Small intestine (tissue), 7 donors: ENCODE results near the gene NR6A1. TPM values are rescaled to one million over a fixed set of nuclear protein-coding genes. Genes with fewer than 3 reads are reported as not detected.

Source experiments
- DNase-seq, 2 donors: peaks; one replicate each; pipeline versions ENCODE4 v3.0.0 to v3.0.0-alpha.2; 2013
- FAIRE-seq: peaks from 2 replicates; lab custom pipeline; 2012; peaks lifted over from hg19 to GRCh38; lab: Jason Lieb, UNC
- H3K27ac ChIP-seq, 3 donors: one replicate each; pipeline ENCODE4 v1.5.1; 2013; ENCODE audit warnings: low read length in 2 of 3, mild to moderate bottlenecking in 2 of 3, control low read depth in 1 of 3, inconsistent platforms in 1 of 3, low read depth in 1 of 3, moderate library complexity in 1 of 3
- H3K27me3 ChIP-seq, 3 donors: one replicate each; pipeline ENCODE4 v1.6.1; 2013; ENCODE audit warnings: low read length in 3 of 3, inconsistent platforms in 1 of 3; ENCODE audit not compliant: control insufficient read depth in 3 of 3, insufficient read depth in 3 of 3
- H3K36me3 ChIP-seq, 3 donors: one replicate each; pipeline ENCODE4 v1.6.1; 2013; ENCODE audit warnings: low read length in 3 of 3, inconsistent platforms in 1 of 3, low read depth in 1 of 3, mild to moderate bottlenecking in 1 of 3, moderate library complexity in 1 of 3; ENCODE audit not compliant: control insufficient read depth in 3 of 3, insufficient read depth in 2 of 3
- H3K4me1 ChIP-seq, 3 donors: one replicate each; pipeline ENCODE4 v1.6.1; 2013; ENCODE audit warnings: low read length in 2 of 3, inconsistent platforms in 1 of 3, low read depth in 1 of 3, mild to moderate bottlenecking in 1 of 3, moderate library complexity in 1 of 3; ENCODE audit not compliant: control insufficient read depth in 3 of 3, insufficient read depth in 2 of 3
- H3K4me3 ChIP-seq, 3 donors: one replicate each; pipeline ENCODE4 v1.5.1; 2013; ENCODE audit warnings: low read length in 3 of 3, control low read depth in 1 of 3, inconsistent platforms in 1 of 3, low read depth in 1 of 3, mild to moderate bottlenecking in 1 of 3, moderate library complexity in 1 of 3
- H3K9me3 ChIP-seq, 2 donors: one replicate each; pipeline ENCODE4 v1.6.1; 2013; ENCODE audit warnings: low read depth in 1 of 2, low read length in 1 of 2; ENCODE audit not compliant: control insufficient read depth in 2 of 2, insufficient read depth in 1 of 2
- WGBS, 3 donors: extraction: QIAGEN DNeasy Blood & Tissue Kit; methylation state at CpG; one replicate each; pipeline ENCODE4 v1.1.7; 2013; 5-methylcytosine and 5-hydroxymethylcytosine counted together
- polyA plus RNA-seq, 4 donors: library from polyadenylated mRNA; stranded (reverse) in 3 of 4; unstranded in 1 of 4; fragments of 200-250 nt in 3 of 4; fragments of 120-200 nt in 1 of 4; gene quantifications; one replicate each; pipeline versions ENCODE4 v1.2.1 to v1.2.3, GENCODE V29; 2013
- donor health status: healthy with polysubstance abuse.
- donor health status: control.
- donor health status: control.
- donor health status: Bipolar disorder and iron deficiency.
- donor health status: healthy.

The NR6A1 gene
- polyA plus RNA-seq, 4 donors = 2.3 to 6.0 (median 4.0) TPM

DNA sequence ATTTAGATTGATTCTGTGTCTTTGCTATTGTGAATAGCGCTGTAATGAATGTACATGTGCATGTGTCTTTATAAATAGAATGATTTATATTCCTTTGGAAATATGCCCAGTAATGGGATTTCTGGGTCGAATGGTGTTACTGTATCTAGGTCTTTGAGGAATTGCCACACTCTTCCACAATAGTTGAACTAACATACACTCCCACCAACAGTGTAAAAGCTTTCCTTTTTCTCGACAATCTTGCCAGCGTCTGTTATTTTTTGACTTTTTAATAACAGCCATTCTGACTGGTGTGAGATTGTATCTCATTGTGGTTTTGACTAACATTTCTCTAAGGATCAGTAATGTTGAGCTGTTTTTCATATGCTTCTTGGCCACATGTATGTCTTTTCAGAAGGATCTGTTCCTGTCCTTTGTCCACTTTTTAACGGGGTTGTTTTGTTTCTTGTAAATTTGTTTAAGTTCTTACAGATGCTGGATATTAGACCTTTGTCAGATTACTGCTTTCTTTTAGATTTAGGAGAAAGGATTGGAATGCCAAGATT lies 139.0 kb downstream of the NR6A1 start:
- FAIRE-seq (no peak), DNase-seq (no peak)
- H3K4me3 ChIP-seq = no peak overlapping the region
- 49 to 68% (median 60%) methylated on average over 5 of the region's 5 CpGs for WGBS, 3 donors
- H3K4me1 ChIP-seq = no peaks in the 10 kb centered on the region
- no peaks in the 10 kb centered on the region for H3K36me3 ChIP-seq
- no peak overlapping the region for H3K27ac ChIP-seq
- peaks cover 0 to 2% (median 0%) of the 10 kb centered on the region in 3 donors for H3K27me3 ChIP-seq
- no peaks in the 10 kb centered on the region for H3K9me3 ChIP-seq

DNA sequence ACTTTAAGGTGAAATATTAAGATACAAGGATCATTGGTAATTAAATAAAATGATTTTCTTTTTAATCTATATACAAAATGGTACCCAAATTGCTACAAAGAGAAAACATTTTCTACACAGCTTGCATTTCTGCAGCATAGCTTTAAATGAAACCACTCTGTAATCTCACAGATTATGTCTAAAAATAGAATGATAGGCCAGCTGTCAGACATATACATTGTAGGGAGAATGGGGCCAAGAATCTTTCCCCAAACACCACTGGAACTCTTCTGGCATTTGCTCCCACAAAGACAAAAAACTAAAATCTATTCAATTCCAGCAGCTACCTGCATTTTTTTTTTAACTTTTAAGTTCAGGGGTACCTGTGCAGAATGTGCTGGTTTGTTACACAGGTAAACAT lies 139.8 kb downstream of the NR6A1 start:
- Histone ChIP-seq H3K4me1 (no peaks in the 10 kb centered on the region), H3K4me3 (no peak overlapping the region)
- FAIRE-seq = no peak

DNA sequence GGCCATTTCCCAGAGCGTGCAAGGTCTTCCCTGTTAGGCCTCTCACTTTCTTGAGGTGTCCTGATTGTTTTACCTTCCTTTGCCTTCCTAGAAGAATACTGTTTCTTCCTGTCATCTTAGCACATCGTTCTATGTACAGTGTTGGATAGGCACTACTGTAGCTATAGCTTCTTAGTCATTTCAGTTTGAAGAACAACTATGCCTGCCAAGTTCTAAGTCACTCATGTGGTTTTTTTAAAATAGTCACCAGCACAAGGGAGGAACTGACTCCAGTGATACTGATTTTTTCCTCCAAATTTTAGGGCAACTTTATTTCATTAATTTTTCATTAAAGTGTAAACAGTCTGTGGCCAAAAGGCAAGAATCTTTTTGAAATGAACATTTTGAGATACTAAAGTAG lies 141.5 kb downstream of the NR6A1 start:
- Histone ChIP-seq H3K4me3 (no peak overlapping the region), H3K9me3 (no peaks in the 10 kb centered on the region), H3K27ac (no peak overlapping the region), H3K27me3 (peaks cover 0 to 2% (median 0%) of the 10 kb centered on the region in 3 donors), H3K36me3 (no peaks in the 10 kb centered on the region), H3K4me1 (no peaks in the 10 kb centered on the region)
- DNase-seq (no peak), FAIRE-seq (no peak)
- WGBS, 3 donors = 74 to 87% (median 82%) methylated on average over 2 of the region's 2 CpGs

More for the DNA sequence above, 139.8 kb downstream of the NR6A1 start:
- Histone ChIP-seq H3K36me3 (no peaks in the 10 kb centered on the region), H3K27ac (no peak overlapping the region), H3K9me3 (no peaks in the 10 kb centered on the region), H3K27me3 (peaks cover 0 to 2% (median 0%) of the 10 kb centered on the region in 3 donors)
- DNase-seq = no peak

DNA sequence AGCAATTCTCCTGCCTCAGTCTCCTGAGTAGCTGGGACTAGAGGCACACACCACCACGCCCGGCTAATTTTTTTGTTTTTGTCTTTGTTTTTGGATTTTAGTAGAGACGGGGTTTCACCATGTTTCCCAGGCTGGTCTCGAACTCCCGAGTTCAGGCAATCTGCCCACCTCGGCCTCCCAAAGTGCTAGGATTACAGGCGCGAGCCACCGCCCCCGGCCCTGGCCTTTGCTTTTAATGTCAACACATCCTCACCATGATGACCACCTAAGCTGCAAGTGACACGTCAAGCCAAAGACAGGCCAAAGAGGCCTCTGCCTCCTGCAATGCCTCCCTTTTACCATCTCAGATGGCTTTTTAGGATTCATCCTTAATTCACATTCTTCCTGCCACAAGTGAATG lies 142.4 kb downstream of the NR6A1 start:
- no peak overlapping the region for H3K4me3 ChIP-seq
- H3K27ac ChIP-seq = no peak overlapping the region
- 97% methylated on average over 11 of the region's 11 CpGs for WGBS, 3 donors
- H3K27me3 ChIP-seq = peaks cover 0 to 2% (median 0%) of the 10 kb centered on the region in 3 donors
- H3K36me3 ChIP-seq = no peaks in the 10 kb centered on the region
- no peaks in the 10 kb centered on the region for H3K4me1 ChIP-seq
- H3K9me3 ChIP-seq = no peaks in the 10 kb centered on the region
- FAIRE-seq (no peak), DNase-seq (no peak)

DNA sequence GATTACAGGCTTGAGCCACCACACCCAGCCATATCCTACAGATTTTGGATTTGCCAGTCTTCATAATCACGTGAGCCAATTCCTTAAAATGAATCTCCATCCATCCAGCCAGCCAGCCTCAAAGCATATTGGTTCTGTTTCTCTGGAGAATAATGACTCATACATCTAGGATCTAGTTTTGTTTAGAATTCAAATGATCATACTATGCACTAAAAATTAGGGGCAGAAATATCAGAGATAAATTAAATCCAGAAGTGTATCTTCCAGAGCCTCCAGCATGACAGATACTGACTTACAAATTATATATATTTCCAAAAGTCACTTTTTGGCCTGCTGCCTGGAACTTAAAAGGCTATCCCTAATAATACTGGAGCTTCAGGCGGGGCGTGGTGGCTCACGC lies 144.8 kb downstream of the NR6A1 start:
- H3K27me3 ChIP-seq = no peaks in the 10 kb centered on the region
- H3K4me3 ChIP-seq = no peak overlapping the region
- WGBS, 3 donors = 85 to 94% (median 86%) methylated on average over 4 of the region's 4 CpGs
- no peaks in the 10 kb centered on the region for H3K36me3 ChIP-seq
- no peaks in the 10 kb centered on the region for H3K4me1 ChIP-seq
- H3K9me3 ChIP-seq = no peaks in the 10 kb centered on the region
- DNase-seq (no peak), FAIRE-seq (no peak)
- no peak overlapping the region for H3K27ac ChIP-seq

DNA sequence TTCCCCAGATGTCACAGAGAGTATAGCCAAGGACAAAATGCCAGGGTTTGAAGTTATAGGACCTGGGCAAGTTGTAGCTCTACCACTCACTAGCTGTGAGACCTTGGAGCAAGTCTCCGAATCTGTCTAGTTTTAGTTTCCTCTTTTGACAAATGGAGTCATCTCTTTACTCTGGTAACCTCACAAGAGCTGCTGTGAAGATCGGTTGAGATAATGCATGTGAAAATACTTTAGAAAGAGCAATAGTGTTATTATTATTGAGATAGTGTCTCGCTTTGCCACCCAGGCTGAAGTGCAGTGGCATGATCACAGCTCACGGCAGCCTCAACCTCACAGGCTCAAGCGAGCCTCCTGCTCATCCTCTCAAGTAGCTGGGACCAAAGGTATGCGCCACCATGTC lies 146.0 kb downstream of the NR6A1 start:
- Histone ChIP-seq H3K4me1 (no peaks in the 10 kb centered on the region), H3K9me3 (no peaks in the 10 kb centered on the region), H3K27me3 (no peaks in the 10 kb centered on the region), H3K36me3 (no peaks in the 10 kb centered on the region), H3K4me3 (no peak overlapping the region), H3K27ac (no peak overlapping the region)
- 89 to 91% (median 91%) methylated on average over 6 of the region's 6 CpGs for WGBS, 3 donors
- no peak for DNase-seq
- no peak for FAIRE-seq

DNA sequence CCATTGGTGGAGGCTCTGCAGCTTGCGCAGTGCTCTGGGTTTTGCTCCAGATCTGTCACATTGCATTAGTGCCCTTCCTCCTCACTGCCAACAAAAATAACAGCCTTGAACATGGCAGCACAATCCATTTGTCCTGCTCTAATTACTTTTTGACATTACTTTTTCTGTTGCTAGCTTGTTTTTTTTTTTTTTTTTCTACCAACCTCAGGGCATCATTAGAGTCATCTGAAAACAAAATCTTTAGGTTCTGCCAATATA lies 146.4 kb downstream of the NR6A1 start:
- no peak for FAIRE-seq
- H3K27ac ChIP-seq = no peak overlapping the region
- no peaks in the 10 kb centered on the region for H3K36me3 ChIP-seq
- no peak overlapping the region for H3K4me3 ChIP-seq
- WGBS, 3 donors = 95 to 100% (median 98%) methylated on average over 1 of the region's 1 CpG
- H3K4me1 ChIP-seq = no peaks in the 10 kb centered on the region
- DNase-seq = no peak
- H3K9me3 ChIP-seq = no peaks in the 10 kb centered on the region
- no peaks in the 10 kb centered on the region for H3K27me3 ChIP-seq

DNA sequence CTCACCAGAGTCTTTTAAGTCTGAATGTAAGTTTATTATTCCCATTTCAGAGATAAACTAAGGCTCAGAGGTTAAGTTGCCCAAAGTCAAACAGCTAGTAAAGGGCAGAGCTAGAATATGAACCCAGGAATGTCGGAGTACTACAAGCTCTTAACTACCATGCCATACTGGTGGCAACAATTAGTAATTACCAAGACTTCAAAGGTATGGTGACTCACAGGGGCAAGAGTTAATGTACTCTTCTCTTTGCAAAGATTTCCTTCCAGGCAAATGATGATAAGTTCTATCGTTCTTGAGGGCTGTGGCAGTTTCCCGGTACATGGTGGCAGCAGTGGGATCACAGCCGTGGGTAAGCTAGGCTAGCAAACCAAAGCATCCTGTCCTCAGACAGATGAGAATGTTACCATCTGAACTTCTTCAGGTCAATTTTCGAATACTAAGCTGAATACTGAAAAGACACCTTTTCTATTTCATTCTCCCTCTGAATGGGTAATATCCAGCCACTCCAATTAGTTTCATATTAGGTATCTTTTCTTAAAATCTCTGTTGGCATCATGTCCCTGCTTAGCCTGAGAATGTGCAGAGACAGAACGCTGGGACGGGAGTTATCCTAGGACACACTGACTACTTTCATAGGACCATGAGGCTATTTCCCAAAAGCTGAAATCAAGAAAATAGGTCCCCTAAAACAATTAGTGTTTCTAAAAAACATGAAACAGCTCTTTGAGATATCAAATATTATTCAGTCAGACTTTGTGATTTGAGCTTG lies 147.0 kb downstream of the NR6A1 start:
- FAIRE-seq (no peak), DNase-seq (peak in 1 of 2 donors; percentile 70)
- H3K4me3 ChIP-seq = no peak overlapping the region
- H3K9me3 ChIP-seq = no peaks in the 10 kb centered on the region
- no peaks in the 10 kb centered on the region for H3K4me1 ChIP-seq
- H3K27ac ChIP-seq = no peak overlapping the region
- WGBS, 3 donors = 67 to 85% (median 77%) methylated on average over 7 of the region's 7 CpGs
- H3K36me3 ChIP-seq = no peaks in the 10 kb centered on the region
- no peaks in the 10 kb centered on the region for H3K27me3 ChIP-seq

DNA sequence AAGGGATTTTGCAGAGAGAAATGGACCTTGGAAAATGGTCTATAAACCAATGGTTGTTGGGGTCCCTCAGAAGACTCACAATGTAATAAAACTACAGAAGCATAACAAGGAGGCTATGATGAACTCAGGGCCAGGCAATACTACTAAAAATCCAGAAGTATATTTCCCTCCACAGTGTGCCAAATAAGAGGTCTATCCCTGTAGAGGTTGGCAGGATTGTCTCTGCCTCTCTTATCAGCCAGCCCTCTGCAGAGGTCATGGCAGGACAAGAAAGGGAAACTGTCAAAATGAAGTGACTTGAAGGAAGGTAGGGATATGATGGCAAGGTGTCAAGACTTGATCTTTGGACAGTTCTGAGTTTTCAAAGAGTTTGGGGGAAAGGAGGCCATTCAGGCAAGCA lies 148.2 kb downstream of the NR6A1 start:
- Histone ChIP-seq H3K4me1 (no peaks in the 10 kb centered on the region), H3K9me3 (no peaks in the 10 kb centered on the region), H3K4me3 (no peak overlapping the region), H3K36me3 (no peaks in the 10 kb centered on the region), H3K27ac (no peak overlapping the region), H3K27me3 (no peaks in the 10 kb centered on the region)
- no peak for DNase-seq
- FAIRE-seq = no peak
